GM12801 (cell line): ENCODE measurements around the gene CENPX.

ENCODE experiments used
- CTCF ChIP-seq: IDR thresholded peaks from one replicate; pipeline ENCODE4 v1.5.1; 2011; ENCODE audit warnings: control low read depth; ENCODE audit not compliant: insufficient read length; ENCODE audit errors: extremely low read depth

Gene CENPX

GRCh38 chr17:82029990-82030469, 7.4 kb upstream of the CENPX start:
- TF ChIP-seq CTCF: no peak

- no peak for TF ChIP-seq CTCF
These were observed 6.7 kb upstream of the CENPX start for GRCh38 chr17:82029391-82029790.

GRCh38 chr17:82028966-82029365, 6.3 kb upstream of the CENPX start:
- TF ChIP-seq CTCF: no peak

- no peak for TF ChIP-seq CTCF
These were observed 5.6 kb upstream of the CENPX start for GRCh38 chr17:82028246-82028645.

GRCh38 chr17:82025401-82026107, 2.9 kb upstream of the CENPX start:
- no peak for TF ChIP-seq CTCF

- no peak for TF ChIP-seq CTCF
These were observed 2.2 kb upstream of the CENPX start for GRCh38 chr17:82024859-82025258.

GRCh38 chr17:82023447-82024241, 966 bp upstream of the CENPX start:
- no peak for TF ChIP-seq CTCF
